Testis (tissue), 2 donors: ENCODE measurements around the gene TBC1D19.

Experiments
- CTCF ChIP-seq, 3 experiments: fragments of 450-650 bp in 2 of 3; fragments of 200-600 bp in 1 of 3; sonication (generic) in 1 of 3; IDR thresholded peaks; one replicate each; pipeline ENCODE4 v1.5.1; 2016 to 2019; ENCODE audit warnings: antibody characterized with exemption in 3 of 3, mild to moderate bottlenecking in 2 of 3, moderate library complexity in 1 of 3
- POLR2A ChIP-seq: fragments of 450-650 bp; IDR thresholded peaks from one replicate; pipeline ENCODE4 v1.6.1; 2017; ENCODE audit warnings: antibody characterized with exemption, mild to moderate bottlenecking, moderate library complexity

GRCh38 chr4:26701786-26702227 is 117.9 kb downstream of the TBC1D19 start:
- TF ChIP-seq CTCF (IDR thresholded peaks at IDR 0.05), result no peak
- TF ChIP-seq POLR2A, result no peak
